Lung (tissue), 12 donors: ENCODE results near the gene CHRNA7. TPM values are rescaled to one million over a fixed set of nuclear protein-coding genes. Genes with fewer than 3 reads are reported as not detected.
A peak's percentile ranks its signal among the peaks of the same experiment; 100 is the strongest.

Experiments used
- ATAC-seq: fragments of 200-7000 bp; cut with Tn5 transposase; one replicate; pipeline ENCODE4 v1.9.1; 2020; ENCODE audit warnings: moderate number of reproducible peaks; ENCODE audit not compliant: insufficient read depth, low FRiP score
- DNase-seq, 3 donors: peaks; one replicate each; pipeline ENCODE4 v3.0.0-alpha.2; 2013 to 2017
- H3K27ac ChIP-seq, 2 donors: one replicate each; pipeline ENCODE4 v1.5.1; 2013; ENCODE audit warnings: mild to moderate bottlenecking in 2 of 2, moderate library complexity in 2 of 2, control low read depth in 1 of 2, inconsistent platforms in 1 of 2, low read depth in 1 of 2, low read length in 1 of 2
- H3K27me3 ChIP-seq, 3 donors: one replicate each; pipeline ENCODE4 v1.5.1; 2013; ENCODE audit warnings: low read length in 2 of 3; ENCODE audit not compliant: control insufficient read depth in 3 of 3, insufficient read depth in 3 of 3
- H3K36me3 ChIP-seq, 4 donors: one replicate each; pipeline ENCODE4 v1.5.1; 2013; ENCODE audit warnings: low read length in 4 of 4, mild to moderate bottlenecking in 1 of 4, moderate library complexity in 1 of 4; ENCODE audit not compliant: control insufficient read depth in 4 of 4, insufficient read depth in 4 of 4
- H3K4me1 ChIP-seq, 5 donors: one replicate each; pipeline ENCODE4 v1.5.1; 2013; ENCODE audit warnings: low read length in 5 of 5, mild to moderate bottlenecking in 2 of 5, moderate library complexity in 1 of 5; ENCODE audit not compliant: control insufficient read depth in 5 of 5, insufficient read depth in 5 of 5
- H3K4me3 ChIP-seq: one replicate; pipeline ENCODE4 v1.5.1; 2013; ENCODE audit warnings: mild to moderate bottlenecking, control low read depth, moderate library complexity
- H3K9ac ChIP-seq, 2 donors: one replicate each; pipeline ENCODE4 v1.5.1; 2013; ENCODE audit warnings: low read length in 2 of 2, control low read depth in 1 of 2; ENCODE audit not compliant: insufficient read depth in 1 of 2
- H3K9me3 ChIP-seq, 4 donors: one replicate each; pipeline ENCODE4 v1.5.1; 2013; ENCODE audit warnings: low read length in 3 of 4, mild to moderate bottlenecking in 1 of 4, moderate library complexity in 1 of 4; ENCODE audit not compliant: control insufficient read depth in 4 of 4, insufficient read depth in 3 of 4
- CTCF ChIP-seq: IDR thresholded peaks from 2 replicates; pipeline ENCODE4 v1.5.1; 2012; ENCODE audit warnings: mild to moderate bottlenecking; ENCODE audit errors: control extremely low read depth, extremely low read depth
- WGBS, 2 donors: extraction: QIAGEN DNeasy Blood & Tissue Kit; methylation state at CpG; one replicate each; pipeline ENCODE4 v1.1.7; 2013; 5-methylcytosine and 5-hydroxymethylcytosine counted together
- polyA plus RNA-seq, 2 donors: library from polyadenylated mRNA; stranded (reverse); fragments of 200-250 nt; gene quantifications; one replicate each; pipeline ENCODE4 v1.2.1, GENCODE V29; 2013
- total RNA-seq, 2 donors: library from RNA; depleted of rRNA in 1 of 2; stranded (reverse); fragments of >200 nt in 1 of 2; gene quantifications; one replicate each; pipeline ENCODE4 v1.2.1, GENCODE V29; 2014 to 2021
- donor health status: control.
- donor health status: control.
- donor health status: Bipolar disorder and iron deficiency.
- donor health status: healthy.
- donor health status: DM: yes; HTN: yes; CAD: no.

The CHRNA7 gene
- total and polyA plus RNA-seq, 4 donors, result 0.30 to 2.7 (median 1.4) TPM

GRCh38 chr15:32014953-32015352 is 15.4 kb upstream of the CHRNA7 start:
- Histone ChIP-seq H3K27me3 (peaks cover 0 to 4% (median 0%) of the 10 kb centered on the region in 3 donors), H3K4me3 (no peak overlapping the region), H3K9ac (no peak overlapping the region), H3K27ac (no peak overlapping the region), H3K9me3 (peaks cover 0 to 3% (median 0%) of the 10 kb centered on the region in 4 donors), H3K36me3 (no peaks in the 10 kb centered on the region), H3K4me1 (no peaks in the 10 kb centered on the region)
- WGBS, 2 donors, result 76 to 91% methylated on average over 1 of the region's 1 CpG
- TF ChIP-seq CTCF, result no peak
- DNase-seq (no peak), ATAC-seq (no peak)

GRCh38 chr15:32020156-32020555 is 10.2 kb upstream of the CHRNA7 start:
- Histone ChIP-seq H3K4me3 (no peak overlapping the region), H3K27me3 (peaks cover 0 to 4% (median 4%) of the 10 kb centered on the region in 3 donors), H3K27ac (no peak overlapping the region), H3K9ac (no peak overlapping the region), H3K4me1 (no peaks in the 10 kb centered on the region), H3K9me3 (no peaks in the 10 kb centered on the region), H3K36me3 (no peaks in the 10 kb centered on the region)
- TF ChIP-seq CTCF, result no peak
- ATAC-seq (no peak), DNase-seq (no peak)
- 88 to 96% methylated on average over 2 of the region's 2 CpGs for WGBS, 2 donors

- Histone ChIP-seq H3K4me3 (no peak overlapping the region), H3K9ac (no peak overlapping the region), H3K36me3 (no peaks in the 10 kb centered on the region), H3K9me3 (peaks cover 0 to 1% (median 0%) of the 10 kb centered on the region in 4 donors), H3K4me1 (peaks cover 0 to 14% (median 3%) of the 10 kb centered on the region in 5 donors), H3K27me3 (peaks cover 0 to 4% (median 3%) of the 10 kb centered on the region in 3 donors), H3K27ac (no peak overlapping the region)
- WGBS, 2 donors, result 6 to 7% methylated on average over 5 of the region's 5 CpGs
- no peak for ATAC-seq
- peak in 2 of 3 donors; percentile 15 to 25 for DNase-seq
- TF ChIP-seq CTCF, result no peak
Observed at GRCh38 chr15:32028921-32029320, 1.4 kb upstream of the CHRNA7 start.

GRCh38 chr15:32029409-32029861 is 880 bp upstream of the CHRNA7 start:
- Histone ChIP-seq H3K4me1 (peaks cover 0 to 14% (median 3%) of the 10 kb centered on the region in 5 donors), H3K9me3 (peaks cover 0 to 1% (median 0%) of the 10 kb centered on the region in 4 donors), H3K27me3 (peaks cover 0 to 3% (median 2%) of the 10 kb centered on the region in 3 donors), H3K27ac (no peak overlapping the region), H3K36me3 (no peaks in the 10 kb centered on the region), H3K4me3 (no peak overlapping the region), H3K9ac (no peak overlapping the region)
- DNase-seq (peak; percentile 60 to 73 (median 63)), ATAC-seq (peak; percentile 29)
- no peak for TF ChIP-seq CTCF
- 1 to 2% methylated on average over 16 of the region's 16 CpGs for WGBS, 2 donors
